GM21825 (cell line): ENCODE results near the gene CCL26.

ENCODE experiments used
- ATAC-seq: cut with Tn5 transposase; IDR thresholded peaks from one replicate; pipeline ENCODE4 v1.9.1; 2021; ENCODE audit warnings: mild to moderate bottlenecking, moderate library complexity; ENCODE audit not compliant: unreplicated experiment

Gene CCL26, protein sequence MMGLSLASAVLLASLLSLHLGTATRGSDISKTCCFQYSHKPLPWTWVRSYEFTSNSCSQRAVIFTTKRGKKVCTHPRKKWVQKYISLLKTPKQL

DNA sequence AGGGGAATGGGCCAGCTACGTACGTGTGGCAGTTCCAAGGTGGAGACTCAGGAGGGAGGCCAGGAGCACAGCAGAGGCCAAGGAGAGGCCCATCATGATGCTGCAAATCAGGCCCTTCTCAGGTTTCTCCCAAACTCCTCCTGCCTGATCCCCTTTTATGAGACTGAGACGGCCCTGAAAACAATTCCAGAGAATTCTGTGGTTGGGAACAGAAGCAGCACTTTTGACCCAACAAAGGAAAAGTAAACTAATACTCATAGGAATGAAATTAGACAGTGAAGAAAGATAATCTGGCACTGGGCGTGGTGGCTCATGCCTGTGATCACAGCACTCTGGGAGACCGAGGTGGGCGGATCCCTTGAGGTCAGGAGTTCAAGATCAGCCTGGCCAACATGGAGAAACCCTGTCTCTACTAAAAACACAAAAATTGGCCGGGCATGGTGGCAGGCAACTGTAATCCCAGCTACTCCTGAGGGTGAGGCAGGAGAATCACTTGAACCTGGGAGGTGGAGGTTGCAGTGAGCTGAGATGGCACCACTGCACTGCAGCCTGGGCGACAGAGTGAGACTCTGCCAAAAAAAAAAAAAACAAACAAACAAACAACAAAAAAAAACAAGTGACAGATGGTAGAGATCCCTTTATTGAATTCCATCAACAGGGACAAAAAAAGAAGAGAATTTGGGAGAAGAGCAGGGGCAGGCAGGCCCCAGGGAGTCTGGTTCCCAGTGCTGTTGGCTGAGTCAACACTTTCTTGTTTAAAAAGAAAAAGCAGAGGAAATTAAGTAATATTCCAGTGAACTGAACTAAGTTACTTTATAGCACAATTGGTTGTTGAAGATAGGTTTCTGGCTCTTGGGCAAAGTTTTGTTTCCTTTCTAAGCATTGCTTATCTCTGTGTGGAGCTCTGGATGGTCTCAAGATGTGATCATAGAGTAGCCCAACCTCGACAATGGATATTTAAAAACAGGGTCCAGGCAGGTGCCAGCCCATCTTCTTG lies at the start of gene CCL26:
CCL26 (minus strand) TSS at position 131 of the 997 bp plus-strand sequence; CDS start at position 96, 35 bp downstream.
- no peak for ATAC-seq

DNA sequence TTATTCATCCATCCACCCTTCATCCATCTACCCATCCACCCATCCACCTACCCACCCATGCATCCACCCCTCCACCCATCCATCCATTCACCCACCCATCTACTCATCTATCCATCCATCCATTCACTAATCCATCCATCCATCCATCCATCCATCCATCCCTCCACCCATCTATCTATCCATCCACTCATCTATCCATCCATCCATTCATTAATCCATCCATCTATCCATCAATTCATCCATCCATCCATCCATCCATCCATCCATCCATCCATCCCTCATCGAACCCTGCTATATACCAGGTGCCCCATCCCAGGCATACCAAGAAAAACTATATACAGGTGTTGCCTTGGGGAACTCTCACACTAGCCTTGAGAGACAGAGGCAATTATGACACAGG lies 48.7 kb upstream of the CCL26 start:
- no peak for ATAC-seq

DNA sequence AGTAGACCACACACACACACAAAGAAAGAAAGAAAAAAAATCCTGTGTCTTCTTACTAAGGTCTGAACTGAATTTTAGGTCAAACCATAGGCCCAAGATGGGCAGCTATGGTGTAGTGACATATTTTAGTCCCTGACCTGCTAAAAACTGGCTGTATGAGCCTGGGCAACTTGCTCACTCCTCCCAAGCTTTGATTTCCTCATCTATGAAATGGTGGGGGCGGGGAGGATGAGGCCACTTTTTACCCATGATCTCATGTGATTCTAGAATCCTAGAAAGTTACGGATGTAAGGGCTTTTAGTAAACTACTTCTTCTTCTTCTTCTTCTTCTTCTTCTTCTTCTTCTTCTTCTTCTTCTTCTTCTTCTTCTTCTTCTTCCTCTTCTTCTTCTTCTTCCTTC lies 47.7 kb upstream of the CCL26 start:
- no peak for ATAC-seq

DNA sequence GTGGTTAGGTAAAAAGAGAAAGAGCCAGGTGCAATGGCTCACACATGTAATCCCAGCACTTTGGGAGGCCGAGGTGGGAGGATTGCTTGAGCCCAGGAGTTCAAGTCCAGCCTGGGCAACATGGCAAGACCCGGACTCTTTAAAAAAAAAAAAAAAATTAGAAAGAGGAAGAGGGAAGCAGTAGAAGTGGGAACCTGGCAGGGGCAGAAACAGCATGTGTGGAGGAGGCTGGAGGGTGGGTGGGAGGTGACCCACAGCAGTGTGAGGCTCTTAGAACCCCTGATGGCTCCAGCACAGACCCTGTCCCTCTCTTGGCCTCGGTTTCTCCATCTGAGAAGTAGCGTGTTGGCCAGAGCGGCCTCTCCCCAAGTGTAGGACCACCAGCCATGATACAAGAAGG lies 46.5 kb upstream of the CCL26 start:
- ATAC-seq = no peak

DNA sequence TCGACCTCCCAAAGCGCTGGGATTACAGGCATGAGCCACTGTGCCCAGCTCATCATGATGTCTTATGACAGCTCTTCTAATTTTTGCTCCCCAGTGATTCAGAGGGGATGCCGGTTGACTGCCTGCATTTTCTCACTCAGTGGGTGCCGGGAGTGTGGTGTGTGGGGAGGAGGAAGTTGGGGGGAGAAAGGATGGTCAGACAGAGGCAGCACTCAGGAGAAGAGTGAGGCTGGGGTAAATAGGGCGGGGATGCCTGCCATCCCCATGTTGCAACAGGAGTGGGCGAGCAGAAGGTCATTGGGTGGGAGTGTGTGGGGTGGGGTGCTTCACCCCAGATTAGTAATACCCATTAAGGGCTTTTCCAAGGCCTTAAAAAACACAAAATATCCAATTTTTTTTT lies 45.1 kb upstream of the CCL26 start:
- ATAC-seq = no peak

DNA sequence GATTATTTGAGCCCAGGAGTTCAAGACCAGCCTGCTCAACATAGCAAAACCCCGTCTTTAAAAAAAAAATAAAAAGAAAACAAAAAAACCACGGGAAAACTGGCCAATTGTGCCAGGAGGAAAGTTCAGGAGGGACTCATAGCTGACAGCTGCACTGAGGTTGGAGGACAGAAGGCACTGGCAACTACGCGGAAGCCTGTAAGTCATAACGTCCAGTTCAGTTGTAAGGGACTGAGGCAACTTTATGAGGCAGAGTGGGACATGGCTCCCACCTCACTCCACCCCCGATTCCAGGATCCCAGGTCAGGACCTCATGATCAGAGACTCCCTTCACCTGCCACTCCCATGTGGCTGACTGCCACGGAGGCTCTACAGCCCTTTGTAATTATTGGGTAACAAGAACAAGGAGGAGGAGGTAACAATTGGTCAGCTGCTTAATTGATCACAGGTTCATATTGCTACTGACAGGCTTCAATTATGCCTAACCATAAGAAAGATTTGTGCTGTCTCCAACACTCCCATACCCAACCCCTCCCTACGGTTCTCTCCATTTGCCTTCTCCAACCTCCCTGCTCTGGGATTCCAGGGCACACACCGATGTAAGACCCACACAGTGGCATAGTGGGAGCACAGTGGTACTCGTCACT lies 43.5 kb upstream of the CCL26 start:
- no peak for ATAC-seq

DNA sequence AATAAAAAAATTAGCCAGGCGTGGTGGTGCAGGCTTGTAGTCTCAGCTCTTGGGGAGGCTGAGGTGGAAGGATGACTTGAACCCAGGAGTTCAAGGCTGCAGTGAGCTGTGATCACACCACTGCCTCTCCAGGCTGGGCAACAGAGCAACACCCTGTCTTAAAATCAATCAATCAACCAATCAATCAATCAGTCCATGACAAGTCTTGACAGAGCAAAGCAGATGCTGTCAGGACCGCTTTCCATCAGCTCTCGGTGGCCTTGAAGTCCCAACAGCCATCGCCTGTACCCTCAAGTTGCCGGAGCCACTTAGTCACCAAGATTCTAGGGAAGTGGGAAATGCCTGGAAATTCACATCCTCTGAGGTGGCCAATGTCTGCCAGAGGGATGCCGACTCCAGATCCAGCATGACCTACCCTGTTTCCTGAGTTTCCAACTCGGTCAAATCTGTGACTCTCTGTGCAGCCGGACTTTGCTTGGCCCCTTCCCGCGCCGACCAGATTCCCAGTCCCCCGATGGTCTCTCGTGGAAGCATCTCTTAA lies 42.5 kb upstream of the CCL26 start:
- no peak for ATAC-seq

DNA sequence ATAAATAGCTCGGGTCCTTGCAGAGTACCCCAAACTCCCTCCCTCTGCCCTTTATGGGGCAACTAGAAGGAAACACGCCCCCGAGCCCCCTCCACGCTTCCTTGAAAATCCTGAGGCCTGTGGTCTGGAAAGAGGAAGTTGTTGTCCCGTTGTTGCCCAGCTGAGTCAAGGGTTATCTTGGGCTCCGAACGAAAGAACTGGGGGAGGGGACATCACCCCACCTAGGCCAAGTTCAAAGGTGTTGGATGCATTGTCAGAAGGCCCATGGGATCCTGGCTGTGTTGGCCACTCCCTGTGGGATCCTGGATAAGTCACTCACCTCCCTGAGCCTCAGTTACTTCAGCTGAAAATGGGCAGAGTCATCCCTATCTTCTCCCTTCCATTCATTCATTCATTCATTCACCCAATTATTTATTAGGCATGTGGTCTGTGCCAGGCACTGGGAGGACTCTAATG lies 41.8 kb upstream of the CCL26 start, which contains the start of gene CCL24:
CCL24 (minus strand) TSS at position 26 of the 456 bp plus-strand sequence. CDS start 91 bp downstream, outside the sequence.
- ATAC-seq = no peak

DNA sequence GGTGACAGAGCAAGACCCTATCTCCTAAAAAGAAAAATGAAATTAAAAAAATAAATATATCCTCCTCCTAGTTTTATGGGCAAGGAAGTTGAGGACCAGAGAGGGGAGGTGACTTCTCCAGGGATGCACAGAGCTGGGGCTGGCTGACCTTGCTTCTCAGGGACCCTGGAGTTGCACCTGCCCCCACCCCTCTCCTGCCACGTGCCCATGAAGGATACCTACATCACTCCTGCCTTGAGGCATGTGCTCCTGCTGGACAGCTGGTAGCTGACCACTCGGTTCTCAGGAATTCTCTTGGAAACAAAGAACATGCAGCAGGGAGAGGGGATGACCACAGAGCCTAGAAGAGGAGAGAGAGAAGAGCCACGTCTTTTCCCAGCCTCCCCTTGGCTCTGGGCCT lies 41.1 kb upstream of the CCL26 start:
- no peak for ATAC-seq

DNA sequence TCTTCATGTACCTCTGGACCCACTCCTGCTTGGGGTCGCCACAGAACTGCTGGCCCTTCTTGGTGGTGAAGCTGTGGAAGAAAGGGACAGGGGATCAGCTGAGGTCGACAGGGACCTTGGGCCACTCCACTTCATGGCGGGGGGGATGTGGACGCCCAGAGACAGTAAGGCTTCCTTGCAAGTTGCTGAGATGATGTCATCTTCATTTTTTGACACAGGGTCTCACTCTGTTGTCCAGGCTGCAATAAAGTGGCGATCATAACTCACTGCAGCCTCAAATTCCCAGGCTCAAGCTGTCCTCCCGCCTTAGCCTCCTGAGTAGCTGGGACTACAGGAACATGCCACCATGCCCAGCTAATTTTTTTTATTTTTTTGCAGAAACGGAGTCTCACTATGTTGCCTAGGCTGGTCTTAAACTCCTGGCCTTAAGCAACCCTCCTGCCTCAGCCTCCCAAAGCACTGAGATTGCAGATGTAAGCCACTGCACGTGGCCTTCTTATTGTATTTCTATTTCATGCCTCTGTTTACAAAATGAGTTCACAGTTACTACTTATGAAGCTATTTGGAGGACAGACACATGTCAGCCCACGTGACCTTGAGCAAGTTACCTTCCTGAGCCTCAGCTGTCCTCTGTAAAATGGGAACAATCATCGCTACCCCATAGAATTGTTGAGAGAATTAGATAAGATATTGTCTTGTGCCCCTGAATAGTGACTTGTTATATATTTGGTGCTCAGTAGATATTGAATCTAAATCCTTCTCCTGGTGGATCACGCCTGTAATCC lies 40.1 kb upstream of the CCL26 start:
- ATAC-seq = no peak

DNA sequence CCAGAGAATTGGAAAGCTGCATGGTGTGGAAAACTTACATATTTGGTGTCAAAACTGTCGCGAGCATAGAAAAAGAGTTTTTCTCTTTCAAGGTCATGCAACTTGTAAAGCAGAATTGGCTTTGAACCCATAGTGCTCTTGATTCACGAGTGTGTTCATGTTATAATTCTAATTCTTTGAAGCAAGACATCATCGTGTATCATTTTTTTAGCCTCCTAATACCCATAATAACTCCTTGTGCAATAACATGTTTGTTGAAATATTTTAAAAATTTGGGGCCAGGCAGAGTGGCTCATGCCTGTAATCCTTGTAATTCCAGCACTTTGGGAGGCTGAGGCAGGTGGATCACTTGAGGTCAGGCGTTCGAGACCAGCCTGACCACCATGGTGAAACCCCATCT lies 37.4 kb upstream of the CCL26 start:
- no peak for ATAC-seq

DNA sequence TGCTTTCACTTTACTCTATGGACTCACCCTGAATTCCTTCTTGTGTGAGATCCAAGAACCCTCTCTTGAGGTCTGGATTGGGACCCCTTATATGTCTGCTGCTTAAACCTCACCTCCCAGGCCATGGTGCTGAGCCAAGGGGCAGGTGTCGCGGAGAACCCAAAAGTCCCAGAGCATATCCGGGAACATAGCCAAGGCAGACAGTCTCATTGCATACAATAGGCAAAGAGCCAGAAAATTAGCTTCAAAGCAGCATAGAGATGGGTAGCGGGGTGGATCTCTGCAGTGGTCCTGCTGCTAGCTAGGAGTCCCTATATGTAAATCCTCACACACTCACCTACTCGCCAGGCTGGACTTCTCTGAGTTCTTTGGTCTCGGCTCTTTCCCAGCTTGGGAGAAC lies 36.1 kb upstream of the CCL26 start:
- ATAC-seq = no peak

DNA sequence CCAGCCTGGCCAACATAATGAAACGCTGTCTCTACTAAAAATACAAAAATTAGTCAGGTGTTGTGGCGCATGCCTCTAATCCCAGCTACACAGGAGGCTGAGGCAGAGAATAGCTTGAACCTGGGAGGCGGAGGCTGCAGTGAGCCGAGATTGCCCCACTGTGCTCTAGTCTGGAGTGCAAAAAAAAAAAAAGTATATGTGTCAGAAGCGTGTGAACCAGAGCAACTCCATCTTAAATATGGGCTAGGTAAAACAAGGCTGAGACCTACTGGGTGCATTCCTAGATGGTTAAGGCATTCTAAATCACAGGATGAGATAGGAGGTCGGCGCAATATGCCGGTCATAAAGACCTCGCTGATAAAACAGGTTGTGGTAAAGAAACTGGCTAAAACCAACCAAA lies 35.4 kb upstream of the CCL26 start:
- ATAC-seq = no peak

DNA sequence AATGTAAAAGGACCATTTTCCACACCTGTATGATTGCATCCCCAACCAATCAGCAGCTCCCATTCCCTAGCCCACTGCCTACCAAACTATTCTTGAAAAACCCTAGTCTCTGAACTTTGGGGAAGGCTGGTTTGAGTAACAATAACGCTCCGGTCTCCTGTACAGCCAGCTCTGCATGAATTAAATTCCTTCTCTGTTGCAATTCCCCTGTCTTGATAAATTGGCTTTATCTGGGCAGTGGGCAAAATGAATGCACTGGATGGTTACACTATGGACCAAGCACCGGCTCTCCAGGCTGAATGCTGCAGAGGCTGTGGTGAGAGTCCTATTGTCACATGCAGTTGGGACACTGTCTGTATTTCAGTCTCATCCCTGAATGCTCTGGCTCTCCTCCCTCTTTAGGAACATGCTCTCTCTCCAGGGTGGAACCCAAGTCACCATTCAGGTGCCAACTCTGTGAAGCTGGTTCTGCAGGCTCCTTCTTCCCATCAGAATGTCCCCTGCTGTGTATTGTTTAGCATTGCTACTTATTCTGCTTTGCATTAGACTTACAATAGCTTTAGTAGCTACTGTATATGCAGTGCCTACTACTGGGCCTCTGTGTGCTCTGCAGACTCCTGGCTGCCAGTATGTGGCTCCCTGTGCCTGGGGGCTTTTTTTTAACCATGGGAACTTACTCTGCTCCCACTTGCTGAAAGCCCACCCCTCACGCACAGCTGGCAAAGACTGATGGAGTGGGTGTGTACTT lies 34.7 kb upstream of the CCL26 start:
- ATAC-seq = no peak

DNA sequence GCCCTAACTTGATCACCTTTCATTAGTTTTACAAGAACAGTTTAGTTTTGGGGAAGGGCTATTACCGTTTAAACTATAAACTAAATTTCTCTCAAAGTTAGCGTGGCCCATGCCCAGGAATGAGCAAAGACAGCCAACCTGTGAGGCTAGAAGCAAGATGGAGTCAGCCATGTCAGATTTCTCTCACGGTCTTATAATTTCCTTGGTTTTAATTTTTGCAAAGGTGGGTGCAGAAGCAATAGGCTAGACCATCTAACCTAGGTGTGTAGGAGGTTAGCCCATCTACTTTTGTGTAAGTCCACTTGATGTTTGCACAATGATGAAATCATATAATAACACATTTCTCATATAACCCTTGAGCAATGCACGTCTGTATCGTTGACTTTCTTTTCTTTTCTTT lies 32.7 kb upstream of the CCL26 start:
- no peak for ATAC-seq

DNA sequence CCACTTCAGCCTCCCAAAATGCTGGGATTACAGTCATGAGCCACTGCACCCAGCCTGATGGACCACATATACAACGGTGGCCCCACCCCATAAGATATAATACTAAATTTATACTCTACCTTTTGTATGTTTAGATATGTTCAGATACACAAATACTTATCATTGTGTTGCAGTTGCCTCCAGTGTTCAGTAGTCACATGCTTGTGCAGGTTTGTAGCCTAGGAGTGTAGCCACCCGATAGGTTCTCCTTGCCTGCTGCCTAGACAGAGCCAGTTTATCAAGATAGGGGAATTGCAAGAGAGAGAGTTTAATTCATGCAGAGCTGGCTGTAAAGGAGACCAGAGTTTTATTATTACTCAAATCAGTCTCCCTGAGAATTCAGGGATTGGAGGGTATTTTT lies 32.0 kb upstream of the CCL26 start:
- no peak for ATAC-seq

DNA sequence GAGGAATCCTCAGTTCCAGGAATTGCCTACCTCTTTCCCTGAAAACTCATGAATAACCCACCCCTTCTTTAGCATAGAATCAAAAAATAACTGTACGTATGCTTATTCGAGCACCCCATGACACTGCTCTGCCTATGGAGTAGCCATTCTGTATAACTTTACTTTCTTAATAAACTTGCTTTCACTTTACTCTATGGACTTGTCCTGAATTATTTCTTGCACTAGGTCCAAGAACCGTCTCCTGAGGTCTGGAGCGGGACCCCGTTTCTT lies 30.5 kb upstream of the CCL26 start:
- ATAC-seq = no peak

DNA sequence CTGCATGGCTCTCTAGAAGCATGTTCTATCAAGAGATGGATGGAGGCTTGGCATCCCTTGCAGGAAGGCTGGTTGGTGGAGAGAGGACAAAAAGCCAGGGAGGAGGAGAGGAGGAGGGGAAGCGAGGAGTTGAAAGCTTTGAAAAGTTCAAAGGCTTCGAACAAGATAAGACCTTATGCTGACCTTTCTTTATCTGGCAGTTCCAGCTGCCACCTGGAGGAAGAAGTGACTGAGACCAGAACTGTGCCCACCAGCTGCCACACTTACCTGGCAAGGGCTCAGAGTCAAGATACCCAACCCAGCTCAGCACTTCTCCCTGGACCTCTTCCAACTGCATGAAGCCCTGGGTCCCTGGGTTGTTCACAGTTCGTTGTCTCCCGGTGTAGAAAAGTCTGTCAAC lies 26.8 kb upstream of the CCL26 start:
- ATAC-seq = no peak

DNA sequence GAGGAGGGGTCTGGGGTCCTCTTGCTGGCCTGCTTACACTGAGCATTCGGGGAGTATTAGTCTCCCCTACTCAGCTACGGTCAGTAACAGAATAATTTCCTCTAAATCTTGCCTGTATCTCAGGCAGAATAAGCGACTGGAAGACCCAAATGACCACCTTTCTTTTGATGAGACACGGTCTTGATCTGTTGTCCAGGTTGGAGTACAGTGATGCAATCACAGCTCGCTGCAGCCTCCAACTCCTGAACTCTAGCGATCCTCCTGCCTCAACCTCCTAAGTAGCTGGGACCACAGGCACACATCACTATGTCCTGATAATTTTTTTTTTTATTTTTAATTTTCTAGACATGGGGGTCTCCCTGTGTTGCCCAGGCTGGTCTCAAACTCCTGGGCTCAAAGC lies 24.4 kb upstream of the CCL26 start:
- no peak for ATAC-seq

DNA sequence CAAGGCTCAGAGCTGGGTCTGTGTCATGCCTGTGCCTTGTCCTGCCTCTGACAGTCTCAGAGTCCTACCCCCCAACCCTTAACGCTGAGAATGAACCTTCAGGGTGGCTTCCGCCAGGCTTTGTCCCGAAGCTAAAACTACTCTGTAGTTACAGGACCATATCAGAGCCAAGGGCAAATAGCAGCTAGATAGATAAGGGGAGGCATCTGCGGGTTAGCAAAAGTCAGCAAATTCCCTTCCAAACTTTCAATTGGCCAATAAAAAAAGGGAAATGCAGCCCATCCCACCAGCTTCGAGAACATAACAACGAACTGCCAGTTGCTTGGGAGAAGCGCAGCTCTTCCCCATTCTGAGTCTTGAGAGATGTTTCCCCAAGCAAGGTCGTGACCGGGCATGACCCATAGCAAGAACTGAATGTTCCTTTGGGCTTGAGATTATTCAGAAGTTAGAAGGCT lies 23.8 kb upstream of the CCL26 start:
- no peak for ATAC-seq
